Measurements from ENCODE around the gene MTHFD2L. TPM values are rescaled to one million over a fixed set of nuclear protein-coding genes. Genes with fewer than 3 reads are reported as not detected.

The MTHFD2L gene
- polyA plus RNA-seq, 3 donors = 4.3 to 7.0 (median 4.8) TPM

DNA sequence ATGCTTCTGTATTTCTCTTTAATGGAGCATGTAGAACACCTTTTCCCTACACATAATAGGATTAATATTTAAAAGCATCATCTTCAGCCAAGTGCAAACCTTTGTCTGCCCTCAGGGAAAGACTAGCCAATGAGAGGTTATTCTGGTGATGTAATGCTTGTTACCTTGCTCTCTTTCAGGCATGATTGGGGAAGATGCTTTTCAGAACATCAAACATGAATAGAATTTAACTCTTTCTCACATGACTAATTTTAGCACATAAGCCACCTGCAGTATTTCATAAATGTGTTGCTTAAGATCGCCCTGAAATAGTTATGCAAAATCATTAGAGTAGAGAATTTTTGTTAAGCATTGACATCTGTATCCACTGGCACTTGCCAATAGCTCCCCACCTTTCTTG, 139.6 kb downstream of the MTHFD2L start:
- DNase-seq = no peak
- Mint-ChIP-seq H3K4me1 (no peaks in the 10 kb centered on the region), H3K27me3 (ENCODE audit: low read depth in 3 of 3) (no peaks in the 10 kb centered on the region), H3K27ac (no peak overlapping the region), H3K4me3 (no peak overlapping the region), H3K36me3 (peaks cover 0 to 2% of the 10 kb centered on the region in 2 donors), H3K9me3 (no peaks in the 10 kb centered on the region)
- no peaks in the 10 kb centered on the region for H3K9me3 ChIP-seq (replicated peaks in 1 of 2; ENCODE audit: control insufficient read depth in 1 of 2, insufficient read depth in 1 of 2, low read length in 2 of 2)
- no CpG with 5 or more reads among the region's 1 CpG for WGBS (ENCODE audit: insufficient coverage)
- TF ChIP-seq, protein P1, sequence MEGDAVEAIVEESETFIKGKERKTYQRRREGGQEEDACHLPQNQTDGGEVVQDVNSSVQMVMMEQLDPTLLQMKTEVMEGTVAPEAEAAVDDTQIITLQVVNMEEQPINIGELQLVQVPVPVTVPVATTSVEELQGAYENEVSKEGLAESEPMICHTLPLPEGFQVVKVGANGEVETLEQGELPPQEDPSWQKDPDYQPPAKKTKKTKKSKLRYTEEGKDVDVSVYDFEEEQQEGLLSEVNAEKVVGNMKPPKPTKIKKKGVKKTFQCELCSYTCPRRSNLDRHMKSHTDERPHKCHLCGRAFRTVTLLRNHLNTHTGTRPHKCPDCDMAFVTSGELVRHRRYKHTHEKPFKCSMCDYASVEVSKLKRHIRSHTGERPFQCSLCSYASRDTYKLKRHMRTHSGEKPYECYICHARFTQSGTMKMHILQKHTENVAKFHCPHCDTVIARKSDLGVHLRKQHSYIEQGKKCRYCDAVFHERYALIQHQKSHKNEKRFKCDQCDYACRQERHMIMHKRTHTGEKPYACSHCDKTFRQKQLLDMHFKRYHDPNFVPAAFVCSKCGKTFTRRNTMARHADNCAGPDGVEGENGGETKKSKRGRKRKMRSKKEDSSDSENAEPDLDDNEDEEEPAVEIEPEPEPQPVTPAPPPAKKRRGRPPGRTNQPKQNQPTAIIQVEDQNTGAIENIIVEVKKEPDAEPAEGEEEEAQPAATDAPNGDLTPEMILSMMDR (IDR thresholded peaks at IDR 0.05) = no peak
- intact Hi-C loops (cut with micrococcal nuclease) = no loop called here
- no peaks in the 10 kb centered on the region for H3K27me3 ChIP-seq (ENCODE audit: control insufficient read depth in 2 of 2, insufficient read depth in 2 of 2, low read length in 2 of 2)
- no peak overlapping the region for H3K27ac ChIP-seq (ENCODE audit: low read depth in 1 of 2, low read length in 2 of 2)
- no peaks in the 10 kb centered on the region for H3K4me1 ChIP-seq (ENCODE audit: control insufficient read depth in 1 of 2, insufficient read depth in 2 of 2, low read length in 2 of 2)
- H3K4me3 ChIP-seq (replicated peaks in 1 of 3; ENCODE audit: low read depth in 2 of 3, low read length in 3 of 3) = no peak overlapping the region
- H3K36me3 ChIP-seq (replicated peaks in 1 of 2; ENCODE audit: control insufficient read depth in 1 of 2, insufficient read depth in 2 of 2, low read length in 2 of 2) = no peaks in the 10 kb centered on the region
- H3K4me2 ChIP-seq (replicated peaks; ENCODE audit: extremely low read depth, low read length, poor library complexity, severe bottlenecking) = no peak overlapping the region
- no peak overlapping the region for H3K9ac ChIP-seq (ENCODE audit: insufficient read depth, low read length, poor library complexity, severe bottlenecking)
- no peaks in the 10 kb centered on the region for H4K20me1 ChIP-seq (ENCODE audit: insufficient read depth, low read length)
- no peak overlapping the region for H2AFZ ChIP-seq (ENCODE audit: insufficient read depth, low read depth, low read length, poor library complexity, severe bottlenecking)
- H3K79me2 ChIP-seq (ENCODE audit: insufficient read depth, low read length) = no peaks in the 10 kb centered on the region

DNA sequence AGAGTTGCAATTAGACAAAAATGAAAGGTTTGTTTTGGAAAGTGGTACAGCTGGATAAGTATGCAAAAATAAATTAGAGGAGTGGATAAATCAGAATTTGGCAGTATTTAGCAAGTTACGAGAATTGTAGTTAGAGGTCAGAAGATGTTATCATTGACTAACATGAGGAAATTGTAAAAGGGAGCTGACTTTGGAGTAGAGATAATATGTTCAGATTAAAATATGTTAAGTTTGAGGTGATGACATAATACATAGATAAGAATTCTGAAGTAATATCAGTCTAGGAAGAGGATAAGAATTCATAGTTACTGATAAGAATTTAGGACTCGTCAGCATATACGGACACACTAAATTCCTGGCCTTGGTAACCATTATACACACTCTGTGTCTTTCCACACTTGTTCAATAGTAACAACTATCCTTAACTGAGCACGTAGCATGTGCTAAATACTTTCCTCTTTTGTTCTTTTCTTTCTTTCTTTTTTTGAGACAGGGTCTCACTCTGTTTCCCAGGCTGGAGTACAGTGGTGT, 146.2 kb downstream of the MTHFD2L start:
- 100% methylated on average over 1 of the region's 4 CpGs for WGBS (ENCODE audit: insufficient coverage)
- Mint-ChIP-seq H3K4me1 (no peaks in the 10 kb centered on the region), H3K9me3 (no peaks in the 10 kb centered on the region), H3K36me3 (no peaks in the 10 kb centered on the region), H3K27me3 (ENCODE audit: low read depth in 3 of 3) (no peaks in the 10 kb centered on the region), H3K27ac (no peak overlapping the region), H3K4me3 (no peak overlapping the region)
- DNase-seq = no peak
- Histone ChIP-seq H3K79me2 (ENCODE audit: insufficient read depth, low read length) (no peaks in the 10 kb centered on the region), H3K27ac (ENCODE audit: low read depth in 1 of 2, low read length in 2 of 2) (no peak overlapping the region), H3K9me3 (replicated peaks in 1 of 2; ENCODE audit: control insufficient read depth in 1 of 2, insufficient read depth in 1 of 2, low read length in 2 of 2) (no peaks in the 10 kb centered on the region), H3K27me3 (ENCODE audit: control insufficient read depth in 2 of 2, insufficient read depth in 2 of 2, low read length in 2 of 2) (no peaks in the 10 kb centered on the region), H3K9ac (ENCODE audit: insufficient read depth, low read length, poor library complexity, severe bottlenecking) (no peak overlapping the region), H4K20me1 (ENCODE audit: insufficient read depth, low read length) (no peaks in the 10 kb centered on the region), H3K36me3 (replicated peaks in 1 of 2; ENCODE audit: control insufficient read depth in 1 of 2, insufficient read depth in 2 of 2, low read length in 2 of 2) (no peaks in the 10 kb centered on the region), H3K4me3 (replicated peaks in 1 of 3; ENCODE audit: low read depth in 2 of 3, low read length in 3 of 3) (no peak overlapping the region), H3K4me2 (replicated peaks; ENCODE audit: extremely low read depth, low read length, poor library complexity, severe bottlenecking) (no peak overlapping the region), H3K4me1 (ENCODE audit: control insufficient read depth in 1 of 2, insufficient read depth in 2 of 2, low read length in 2 of 2) (no peaks in the 10 kb centered on the region), H2AFZ (ENCODE audit: insufficient read depth, low read depth, low read length, poor library complexity, severe bottlenecking) (no peak overlapping the region)
- intact Hi-C loops (cut with micrococcal nuclease) = no loop called here
- TF ChIP-seq, protein P1 (IDR thresholded peaks at IDR 0.05) = no peak

All from CD14-positive monocyte (primary cell).